NCI-H2107 treated with DMSO at 0.1 percent for 48 hours (cell line): ENCODE measurements around the gene ALG12.
"Not testable (repeated sequence)": the region's sequence is repeated elsewhere in the genome, so short reads cannot be mapped to it uniquely, and the experiment has no call there.

Experiments used
- DNase-seq: peaks from one replicate; lab custom pipeline; 2025; ENCODE audit not compliant: unreplicated experiment; lab: John Stamatoyannopoulos, UW

ALG12 gene

GRCh38 chr22:49871482-49871881 lies 46.8 kb downstream of the ALG12 start:
- no peak for DNase-seq

- no peak for DNase-seq
These were observed 48.2 kb downstream of the ALG12 start for GRCh38 chr22:49869845-49870712.

GRCh38 chr22:49869086-49869830 lies 49.0 kb downstream of the ALG12 start:
- DNase-seq: no peak

- no peak for DNase-seq
These were observed 50.7 kb downstream of the ALG12 start for GRCh38 chr22:49867303-49868265.

- peak; percentile 36 for DNase-seq
These were observed 51.6 kb downstream of the ALG12 start for GRCh38 chr22:49866646-49867045.

- DNase-seq: no peak
These were observed 52.1 kb downstream of the ALG12 start for GRCh38 chr22:49866134-49866533.

GRCh38 chr22:49865156-49865555 lies 53.1 kb downstream of the ALG12 start:
- DNase-seq: no peak

- DNase-seq: no peak
These were observed 54.3 kb downstream of the ALG12 start for GRCh38 chr22:49863931-49864330.

GRCh38 chr22:49862496-49862776 lies 55.8 kb downstream of the ALG12 start:
- no peak for DNase-seq

GRCh38 chr22:49861642-49862495 lies 56.4 kb downstream of the ALG12 start:
- no peak for DNase-seq

GRCh38 chr22:49858827-49859226 lies 59.4 kb downstream of the ALG12 start:
- no peak for DNase-seq

- DNase-seq: no peak
These were observed 61.2 kb downstream of the ALG12 start for GRCh38 chr22:49856766-49857618.

GRCh38 chr22:49856343-49856742 lies 61.9 kb downstream of the ALG12 start:
- no peak for DNase-seq

GRCh38 chr22:49855251-49855911 lies 62.9 kb downstream of the ALG12 start:
- DNase-seq: no peak

GRCh38 chr22:49853981-49854831 lies 64.0 kb downstream of the ALG12 start:
- peak; percentile 3 for DNase-seq

- DNase-seq: peak; percentile 73
These were observed 65.0 kb downstream of the ALG12 start, which contains the start of gene ZBED4 for GRCh38 chr22:49852898-49853894. Gene ZBED4, plus strand, starts transcription at chr22:49853844. Its CDS starts 29,819 bp downstream, at chr22:49883663.

- not testable (repeated sequence) for DNase-seq
These were observed 65.7 kb downstream of the ALG12 start for GRCh38 chr22:49852568-49852897.
